Endothelial cell of umbilical vein (primary cell): Measurements from ENCODE around the gene MTMR4. TPM values are rescaled to one million over a fixed set of nuclear protein-coding genes. Genes with fewer than 3 reads are reported as not detected.

Experiments used
- BruUV-seq: library from RNA; stranded (reverse); fragments of 400-500 nt; replicated peaks from 2 replicates; lab custom pipeline; 2021; lab: Mats Ljungman, UMichigan
- CTCF ChIA-PET: fragments of 300-600, 350-600 bp; sonication (Branson Sonifier 250); formaldehyde crosslinking; loops from one replicate; lab custom pipeline; 2021; ENCODE audit warnings: antibody characterized with exemption, inconsistent platforms; lab: Charles Lee
- POLR2A ChIA-PET: fragments of 300-600, 350-600 bp; sonication (Branson Sonifier 250); formaldehyde crosslinking; loops from one replicate; lab custom pipeline; 2021; ENCODE audit warnings: antibody characterized with exemption, inconsistent platforms; lab: Charles Lee
- DNase-seq: peaks from one replicate; pipeline ENCODE4 v3.0.0-alpha.2; 2011; ENCODE audit warnings: low read depth, low spot score
- FAIRE-seq: peaks from 2 replicates; lab custom pipeline; 2011; peaks lifted over from hg19 to GRCh38; lab: Jason Lieb, UNC
- H2AFZ ChIP-seq: 2 replicates; pipeline ENCODE4 v1.6.0; 2012; ENCODE audit warnings: low read depth, low read length, control low read depth, inconsistent platforms
- H3K27ac ChIP-seq: 2 replicates; pipeline ENCODE4 v1.5.1; 2011; ENCODE audit warnings: low read depth, mild to moderate bottlenecking, control low read depth, low read length, moderate library complexity; ENCODE audit not compliant: insufficient read depth
- H3K27me3 ChIP-seq, 2 experiments: 2 replicates each; pipeline versions ENCODE4 v1.6.0 to v1.6.1; 2011; ENCODE audit warnings: low read length in 2 of 2, mixed read lengths in 1 of 2; ENCODE audit not compliant: control insufficient read depth in 2 of 2, insufficient read depth in 2 of 2
- H3K36me3 ChIP-seq, 2 experiments: 2 replicates in 1 of 2; 3 replicates in 1 of 2; pipeline ENCODE4 v1.5.1; 2011; ENCODE audit warnings: low read length in 2 of 2, mild to moderate bottlenecking in 1 of 2, moderate library complexity in 1 of 2; ENCODE audit not compliant: control insufficient read depth in 2 of 2, insufficient read depth in 2 of 2; ENCODE audit errors: extremely low read depth in 1 of 2
- H3K4me1 ChIP-seq: 3 replicates; pipeline ENCODE4 v1.5.1; 2011; ENCODE audit warnings: mild to moderate bottlenecking, low read length; ENCODE audit not compliant: control insufficient read depth, insufficient read depth; ENCODE audit errors: extremely low read depth
- H3K4me2 ChIP-seq: 2 replicates; pipeline ENCODE4 v1.6.1; 2011; ENCODE audit warnings: low read length, control low read depth, mixed read lengths; ENCODE audit not compliant: insufficient read depth
- H3K4me3 ChIP-seq, 3 experiments: fragments of 200-600 bp in 1 of 3; sonication (generic), shearing (Covaris generic) in 1 of 3; replicated peaks in 1 of 3; 2 replicates each; pipeline ENCODE4 v1.5.1; 2011 to 2016; ENCODE audit warnings: control low read depth in 3 of 3, low read length in 3 of 3, mild to moderate bottlenecking in 2 of 3, inconsistent platforms in 1 of 3, low read depth in 1 of 3, moderate library complexity in 1 of 3; ENCODE audit not compliant: insufficient read depth in 1 of 3
- H3K79me2 ChIP-seq: 2 replicates; pipeline ENCODE4 v1.6.0; 2012; ENCODE audit warnings: low read length, inconsistent platforms; ENCODE audit not compliant: control insufficient read depth, insufficient read depth
- H3K9ac ChIP-seq: replicated peaks from 2 replicates; pipeline ENCODE3; 2011; ENCODE audit warnings: low read length, control low read depth; ENCODE audit not compliant: insufficient read depth; ENCODE audit errors: extremely low read depth
- H3K9me1 ChIP-seq: replicated peaks from 3 replicates; pipeline ENCODE4 v1.6.0; 2011; ENCODE audit warnings: mild to moderate bottlenecking, low read length; ENCODE audit not compliant: control insufficient read depth, insufficient read depth; ENCODE audit errors: extremely low read depth
- H3K9me3 ChIP-seq: replicated peaks from 2 replicates; pipeline ENCODE4 v1.5.1; 2012; ENCODE audit warnings: low read length, inconsistent platforms; ENCODE audit not compliant: control insufficient read depth, insufficient read depth
- H4K20me1 ChIP-seq: replicated peaks from 2 replicates; pipeline ENCODE3; 2011; ENCODE audit warnings: mild to moderate bottlenecking, low read length; ENCODE audit not compliant: control insufficient read depth, insufficient read depth; ENCODE audit errors: extremely low read depth
- CTCF ChIP-seq, 2 donors: IDR thresholded peaks; 1 replicate in 1 of 2; 2 replicates in 1 of 2; pipeline ENCODE4 v1.5.1; 2011; ENCODE audit warnings: low read length in 2 of 2, mild to moderate bottlenecking in 2 of 2, moderate library complexity in 2 of 2, control low read depth in 1 of 2, inconsistent platforms in 1 of 2, low read depth in 1 of 2; ENCODE audit not compliant: insufficient read depth in 1 of 2; ENCODE audit errors: extremely low read depth in 1 of 2
- EZH2 ChIP-seq: IDR thresholded peaks from 2 replicates; pipeline ENCODE4 v1.6.1; 2012; ENCODE audit warnings: borderline replicate concordance, low read depth, mild to moderate bottlenecking, moderate library complexity, low read length, inconsistent platforms; ENCODE audit not compliant: severe bottlenecking
- FOS ChIP-seq: IDR thresholded peaks from 2 replicates; pipeline ENCODE4 v1.6.1; 2011; ENCODE audit warnings: mild to moderate bottlenecking, low read length, moderate library complexity, borderline replicate concordance; ENCODE audit not compliant: insufficient read depth
- GATA2 ChIP-seq: IDR thresholded peaks from 2 replicates; pipeline ENCODE4 v1.7.0; 2011; ENCODE audit warnings: low read depth, mild to moderate bottlenecking, moderate library complexity, mixed read lengths, low read length; ENCODE audit not compliant: insufficient read length, insufficient read depth
- JUN ChIP-seq: IDR thresholded peaks from 2 replicates; pipeline ENCODE4 v1.6.1; 2011; ENCODE audit warnings: borderline replicate concordance, low read depth; ENCODE audit not compliant: insufficient read length, insufficient read depth
- MAX ChIP-seq: IDR thresholded peaks from 2 replicates; pipeline ENCODE4 v1.6.1; 2011; ENCODE audit not compliant: insufficient read depth, insufficient read length
- MYC ChIP-seq: IDR thresholded peaks from one replicate; pipeline ENCODE4 v1.6.1; 2011; ENCODE audit warnings: mild to moderate bottlenecking, low read depth, low read length
- POLR2A ChIP-seq: IDR thresholded peaks from 2 replicates; pipeline ENCODE4 v1.6.1; 2012; ENCODE audit warnings: low read depth, mild to moderate bottlenecking, control low read depth, low read length
- POLR2AphosphoS5 ChIP-seq: IDR thresholded peaks from 2 replicates; pipeline ENCODE4 v1.6.1; 2012; ENCODE audit warnings: low read depth, mild to moderate bottlenecking, control low read depth, low read length, moderate library complexity; ENCODE audit not compliant: insufficient read depth
- dilution Hi-C: fragments of 300-500 bp; cut with MboI; formaldehyde crosslinking; loops from one replicate; pipeline ENCODE4 v1.15.0; 2019; ENCODE audit warnings: low sequenced_read_pairs; ENCODE audit not compliant: extremely low pct_ligation_motif_present
- intact Hi-C: fragments of 100-400 bp; cut with micrococcal nuclease; formaldehyde crosslinking; loops from one replicate; pipeline ENCODE4 v1.10.0; 2022
- polyA plus RNA-seq, 4 experiments: library from polyadenylated mRNA; depleted of rRNA in 3 of 4; stranded (reverse) in 3 of 4; unstranded in 1 of 4; fragments of >200 nt; gene quantifications; 2 replicates each; pipeline versions ENCODE4 v1.2.1 to v1.2.3, GENCODE V29; 2011 to 2012; ENCODE audit warnings: missing spikeins in 1 of 4
- total RNA-seq: library from RNA; stranded (reverse); gene quantifications from 2 replicates; pipeline ENCODE4 v1.2.3, GENCODE V29; 2021

The MTMR4 gene
- total and polyA plus RNA-seq, 2 donors (not counting 3 experiments of a cell fraction or from before 2014, with no cell fraction given), result 25.1 to 41.0 TPM

- H4K20me1 ChIP-seq, result no peaks in the 10 kb centered on the region
- no TSS peak for BruUV-seq
- no peak overlapping the region for H3K4me3 ChIP-seq
- H3K36me3 ChIP-seq, result no peaks in the 10 kb centered on the region
- FAIRE-seq, result no peak
- H3K79me2 ChIP-seq, result no peaks in the 10 kb centered on the region
- DNase-seq, result no peak
- no peaks in the 10 kb centered on the region for H3K9me3 ChIP-seq
- TF ChIP-seq GATA2 (no peak), POLR2AphosphoS5 (no peak), POLR2A (no peak), CTCF (IDR thresholded peaks at IDR 0.05; ENCODE audit: extremely low read depth in 1 of 2, insufficient read depth in 1 of 2, low read depth in 1 of 2, low read length in 2 of 2) (no peak), FOS (no peak), MYC (no peak), JUN (no peak), EZH2 (no peak), MAX (no peak)
- H2AFZ ChIP-seq, result no peak overlapping the region
- no peak overlapping the region for H3K9ac ChIP-seq
- peaks cover 0 to 7% of the 10 kb centered on the region in 2 experiments for H3K27me3 ChIP-seq
- ChIA-PET POLR2A (no interaction called here), CTCF (interaction anchor here (0.7 to 5.0 kb wide), 2 partner anchors 46 to 129 kb away, joined by 3 to 61 read pairs; no protein-coding TSS in a partner anchor)
- no peak overlapping the region for H3K27ac ChIP-seq
- intact Hi-C loops (no loop called here), dilution Hi-C loops (no loop called here)
- H3K4me1 ChIP-seq, result no peaks in the 10 kb centered on the region
- H3K9me1 ChIP-seq, result no peaks in the 10 kb centered on the region
- H3K4me2 ChIP-seq, result no peak overlapping the region
These were observed 68.4 kb downstream of the MTMR4 start for GRCh38 chr17:58446086-58446485.

Other genes starting within 250 kb of the MTMR4 start
- gene MPO, start 233.7 kb downstream of the MTMR4 start, total RNA-seq, result not detected in 2 replicates
- 0.02 TPM in 1 of 2 replicates, not detected in the other for gene MPO, start 233.7 kb downstream of the MTMR4 start, polyA plus RNA-seq
- not detected in 2 replicates for gene TSPOAP1, start 185.8 kb downstream of the MTMR4 start, total RNA-seq
- gene TSPOAP1, start 185.8 kb downstream of the MTMR4 start, polyA plus RNA-seq, result not detected in 2 replicates
- 70.9 and 77.5 TPM in 2 replicates for gene SUPT4H1, start 162.4 kb downstream of the MTMR4 start, total RNA-seq
- gene SUPT4H1, start 162.4 kb downstream of the MTMR4 start, polyA plus RNA-seq, result 112 and 154 TPM in 2 replicates
- gene RNF43, start 97.1 kb downstream of the MTMR4 start, total RNA-seq, result not detected in 2 replicates
- gene RNF43, start 97.1 kb downstream of the MTMR4 start, polyA plus RNA-seq, result 0.03 TPM in 1 of 2 replicates, not detected in the other
- gene HSF5, start 26.2 kb downstream of the MTMR4 start, total RNA-seq, result 0.07 TPM in 1 of 2 replicates, not detected in the other
- gene HSF5, start 26.2 kb downstream of the MTMR4 start, polyA plus RNA-seq, result 0.02 and 0.03 TPM in 2 replicates
- gene TEX14, start 177.4 kb upstream of the MTMR4 start, total RNA-seq, result not detected in 2 replicates
- 0.02 and 0.10 TPM in 2 replicates for gene TEX14, start 177.4 kb upstream of the MTMR4 start, polyA plus RNA-seq
- 38.9 and 50.5 TPM in 2 replicates for gene RAD51C, start 178.0 kb upstream of the MTMR4 start, total RNA-seq
- 20.8 and 24.8 TPM in 2 replicates for gene RAD51C, start 178.0 kb upstream of the MTMR4 start, polyA plus RNA-seq
- not detected in 2 replicates for gene PPM1E, start 241.2 kb upstream of the MTMR4 start, total RNA-seq
- gene PPM1E, start 241.2 kb upstream of the MTMR4 start, polyA plus RNA-seq, result 0.01 and 0.02 TPM in 2 replicates